ENCODE results near the gene FEV. TPM values are rescaled to one million over a fixed set of nuclear protein-coding genes. Genes with fewer than 3 reads are reported as not detected.

Gene FEV
- total RNA-seq, 1 donor from 2014 or later = not detected

GRCh38 chr2:219023045-219023605, 38.1 kb upstream of the FEV start:
- H3K27me3 Mint-ChIP-seq (ENCODE audit: insufficient read depth) = peaks cover 2% of the 10 kb centered on the region
- H3K4me3 Mint-ChIP-seq = no peak overlapping the region

GRCh38 chr2:219022616-219023015, 37.6 kb upstream of the FEV start:
- H3K27me3 Mint-ChIP-seq (ENCODE audit: insufficient read depth) = peaks cover 2% of the 10 kb centered on the region
- DNase-seq (ENCODE audit: low spot score) = no peak
- H3K27ac Mint-ChIP-seq = no peak overlapping the region
- H3K9me3 Mint-ChIP-seq = no peaks in the 10 kb centered on the region
- intact Hi-C loops (cut with micrococcal nuclease) = no loop called here
- no peaks in the 10 kb centered on the region for H3K4me1 Mint-ChIP-seq (ENCODE audit: low read depth)
- no peaks in the 10 kb centered on the region for H3K36me3 Mint-ChIP-seq (ENCODE audit: low read depth)
- H3K4me3 Mint-ChIP-seq = no peak overlapping the region

More at GRCh38 chr2:219023045-219023605, 38.1 kb upstream of the FEV start:
- H3K9me3 Mint-ChIP-seq = no peaks in the 10 kb centered on the region
- H3K36me3 Mint-ChIP-seq (ENCODE audit: low read depth) = no peaks in the 10 kb centered on the region
- no peak overlapping the region for H3K27ac Mint-ChIP-seq
- no peak for DNase-seq (ENCODE audit: low spot score)
- intact Hi-C loops (cut with micrococcal nuclease) = no loop called here
- H3K4me1 Mint-ChIP-seq (ENCODE audit: low read depth) = no peaks in the 10 kb centered on the region

GRCh38 chr2:219022041-219022440, 37.1 kb upstream of the FEV start:
- Mint-ChIP-seq H3K27me3 (ENCODE audit: insufficient read depth) (peaks cover 2% of the 10 kb centered on the region), H3K36me3 (ENCODE audit: low read depth) (no peaks in the 10 kb centered on the region), H3K4me1 (ENCODE audit: low read depth) (no peaks in the 10 kb centered on the region), H3K27ac (no peak overlapping the region), H3K9me3 (no peaks in the 10 kb centered on the region), H3K4me3 (no peak overlapping the region)
- intact Hi-C loops (cut with micrococcal nuclease) = no loop called here
- DNase-seq (ENCODE audit: low spot score) = no peak

GRCh38 chr2:219021591-219021990, 36.6 kb upstream of the FEV start:
- Mint-ChIP-seq H3K9me3 (no peaks in the 10 kb centered on the region), H3K4me1 (ENCODE audit: low read depth) (no peaks in the 10 kb centered on the region), H3K36me3 (ENCODE audit: low read depth) (no peaks in the 10 kb centered on the region), H3K4me3 (no peak overlapping the region), H3K27me3 (ENCODE audit: insufficient read depth) (peaks cover 2% of the 10 kb centered on the region), H3K27ac (no peak overlapping the region)
- no peak for DNase-seq (ENCODE audit: low spot score)
- intact Hi-C loops (cut with micrococcal nuclease) = no loop called here

- H3K36me3 Mint-ChIP-seq (ENCODE audit: low read depth) = no peaks in the 10 kb centered on the region
- intact Hi-C loops (cut with micrococcal nuclease) = no loop called here
- DNase-seq (ENCODE audit: low spot score) = no peak
- no peak overlapping the region for H3K27ac Mint-ChIP-seq
- H3K4me3 Mint-ChIP-seq = no peak overlapping the region
- peaks cover 2% of the 10 kb centered on the region for H3K27me3 Mint-ChIP-seq (ENCODE audit: insufficient read depth)
- no peaks in the 10 kb centered on the region for H3K9me3 Mint-ChIP-seq
- H3K4me1 Mint-ChIP-seq (ENCODE audit: low read depth) = no peaks in the 10 kb centered on the region
Measured at GRCh38 chr2:219020604-219021365, 35.8 kb upstream of the FEV start.

GRCh38 chr2:219019436-219019835, 34.5 kb upstream of the FEV start:
- H3K9me3 Mint-ChIP-seq = no peaks in the 10 kb centered on the region
- no peaks in the 10 kb centered on the region for H3K36me3 Mint-ChIP-seq (ENCODE audit: low read depth)
- no peak overlapping the region for H3K27ac Mint-ChIP-seq
- intact Hi-C loops (cut with micrococcal nuclease) = no loop called here
- H3K4me1 Mint-ChIP-seq (ENCODE audit: low read depth) = no peaks in the 10 kb centered on the region
- no peak overlapping the region for H3K4me3 Mint-ChIP-seq
- peaks cover 2% of the 10 kb centered on the region for H3K27me3 Mint-ChIP-seq (ENCODE audit: insufficient read depth)
- DNase-seq (ENCODE audit: low spot score) = no peak

- intact Hi-C loops (cut with micrococcal nuclease) = no loop called here
- peaks cover 2% of the 10 kb centered on the region for H3K27me3 Mint-ChIP-seq (ENCODE audit: insufficient read depth)
- H3K4me1 Mint-ChIP-seq (ENCODE audit: low read depth) = no peaks in the 10 kb centered on the region
- H3K36me3 Mint-ChIP-seq (ENCODE audit: low read depth) = no peaks in the 10 kb centered on the region
- no peak overlapping the region for H3K27ac Mint-ChIP-seq
- no peaks in the 10 kb centered on the region for H3K9me3 Mint-ChIP-seq
- DNase-seq (ENCODE audit: low spot score) = no peak
- H3K4me3 Mint-ChIP-seq = no peak overlapping the region
Measured at GRCh38 chr2:219018726-219019125, 33.7 kb upstream of the FEV start.

GRCh38 chr2:219018286-219018685, 33.3 kb upstream of the FEV start:
- H3K4me3 Mint-ChIP-seq = no peak overlapping the region
- peaks cover 6% of the 10 kb centered on the region for H3K27me3 Mint-ChIP-seq (ENCODE audit: insufficient read depth)
- H3K36me3 Mint-ChIP-seq (ENCODE audit: low read depth) = no peaks in the 10 kb centered on the region
- DNase-seq (ENCODE audit: low spot score) = no peak
- H3K4me1 Mint-ChIP-seq (ENCODE audit: low read depth) = no peaks in the 10 kb centered on the region
- H3K27ac Mint-ChIP-seq = no peak overlapping the region
- no peaks in the 10 kb centered on the region for H3K9me3 Mint-ChIP-seq
- intact Hi-C loops (cut with micrococcal nuclease) = no loop called here

GRCh38 chr2:219017201-219017931, 32.4 kb upstream of the FEV start:
- H3K4me3 Mint-ChIP-seq = no peak overlapping the region
- intact Hi-C loops (cut with micrococcal nuclease) = no loop called here
- H3K4me1 Mint-ChIP-seq (ENCODE audit: low read depth) = no peaks in the 10 kb centered on the region
- no peak overlapping the region for H3K27ac Mint-ChIP-seq
- no peaks in the 10 kb centered on the region for H3K9me3 Mint-ChIP-seq
- no peak for DNase-seq (ENCODE audit: low spot score)
- peaks cover 5% of the 10 kb centered on the region for H3K27me3 Mint-ChIP-seq (ENCODE audit: insufficient read depth)
- no peaks in the 10 kb centered on the region for H3K36me3 Mint-ChIP-seq (ENCODE audit: low read depth)

GRCh38 chr2:219016721-219017120, 31.7 kb upstream of the FEV start:
- intact Hi-C loops (cut with micrococcal nuclease) = no loop called here
- H3K9me3 Mint-ChIP-seq = no peaks in the 10 kb centered on the region
- H3K36me3 Mint-ChIP-seq (ENCODE audit: low read depth) = no peaks in the 10 kb centered on the region
- no peaks in the 10 kb centered on the region for H3K4me1 Mint-ChIP-seq (ENCODE audit: low read depth)
- no peak overlapping the region for H3K4me3 Mint-ChIP-seq
- DNase-seq (ENCODE audit: low spot score) = no peak
- H3K27ac Mint-ChIP-seq = no peak overlapping the region
- peaks cover 5% of the 10 kb centered on the region for H3K27me3 Mint-ChIP-seq (ENCODE audit: insufficient read depth)

GRCh38 chr2:219010873-219011272, 25.9 kb upstream of the FEV start:
- H3K27me3 Mint-ChIP-seq (ENCODE audit: insufficient read depth) = peaks cover 9% of the 10 kb centered on the region
- H3K4me3 Mint-ChIP-seq = no peak overlapping the region
- no peaks in the 10 kb centered on the region for H3K4me1 Mint-ChIP-seq (ENCODE audit: low read depth)
- no peaks in the 10 kb centered on the region for H3K9me3 Mint-ChIP-seq
- H3K36me3 Mint-ChIP-seq (ENCODE audit: low read depth) = no peaks in the 10 kb centered on the region
- DNase-seq (ENCODE audit: low spot score) = no peak
- intact Hi-C loops (cut with micrococcal nuclease) = no loop called here
- no peak overlapping the region for H3K27ac Mint-ChIP-seq

GRCh38 chr2:219010162-219010756, 25.3 kb upstream of the FEV start:
- intact Hi-C loops (cut with micrococcal nuclease) = no loop called here
- H3K4me3 Mint-ChIP-seq = no peak overlapping the region
- no peak for DNase-seq (ENCODE audit: low spot score)
- no peaks in the 10 kb centered on the region for H3K36me3 Mint-ChIP-seq (ENCODE audit: low read depth)
- H3K27me3 Mint-ChIP-seq (ENCODE audit: insufficient read depth) = peaks cover 13% of the 10 kb centered on the region
- no peak overlapping the region for H3K27ac Mint-ChIP-seq
- no peaks in the 10 kb centered on the region for H3K4me1 Mint-ChIP-seq (ENCODE audit: low read depth)
- no peaks in the 10 kb centered on the region for H3K9me3 Mint-ChIP-seq

GRCh38 chr2:219009294-219009693, 24.3 kb upstream of the FEV start:
- no peak for DNase-seq (ENCODE audit: low spot score)
- Mint-ChIP-seq H3K4me3 (no peak overlapping the region), H3K36me3 (ENCODE audit: low read depth) (no peaks in the 10 kb centered on the region), H3K9me3 (no peaks in the 10 kb centered on the region), H3K27ac (no peak overlapping the region), H3K27me3 (ENCODE audit: insufficient read depth) (peaks cover 21% of the 10 kb centered on the region), H3K4me1 (ENCODE audit: low read depth) (no peaks in the 10 kb centered on the region)
- intact Hi-C loops (cut with micrococcal nuclease) = no loop called here
